Heart left ventricle (tissue), 13 donors: ENCODE measurements around the gene MINDY2.

Experiments
- CTCF ChIP-seq, 12 donors: fragments of 200-600 bp; sonication (generic) in 4 of 12; IDR thresholded peaks; one replicate each; pipeline versions ENCODE4 v1.5.0 to v1.8.0; 2018 to 2022; ENCODE audit warnings: antibody characterized with exemption in 12 of 12, mild to moderate bottlenecking in 5 of 12
- POLR2A ChIP-seq, 2 donors: fragments of 450-650 bp; IDR thresholded peaks; one replicate each; pipeline ENCODE4 v1.6.1; 2017; ENCODE audit warnings: antibody characterized with exemption in 2 of 2, mild to moderate bottlenecking in 2 of 2, moderate library complexity in 2 of 2
- donor health status: ischemic (EF 13 %, LVEDD 7.1; RV severe dilation, severe dysfunction).
- donor health status: DM: no; HTN: yes; CAD: no.
- donor health status: DM: no; HTN: no; CAD: no.
- donor health status: ischemic (EF 25% LVEDD 6.9; RV normal size, moderate dysfunction).
- donor health status: ischemic (EF 25% LVEDD 5.7; RV mildly dilated, moderate dysfunction).
- donor health status: ischemic (EF 35%, LVEDD 5.7; RV mildly dilated, moderate dysfunction).
- donor health status: nonischemic (EF 11% LVEDD 7.7; RV severe dilation, severe dysfunction).
- donor health status: DM: yes; HTN: yes; CAD: no.
- donor health status: PGD.
- donor health status: ischemic (EF 29% LVEDD 5.4; RV normal size, mild dysfunction).
- donor health status: nonischemic (EF 23%, LVEDD 6.1; RV moderate dilation, normal function).

- TF ChIP-seq CTCF (IDR thresholded peaks at IDR 0.05) (no peak), POLR2A (IDR thresholded peaks at IDR 0.05) (no peak)
These were observed 28.1 kb upstream of the MINDY2 start for GRCh38 chr15:58742819-58743502.
